ENCODE results near the gene KCTD10. TPM values are rescaled to one million over a fixed set of nuclear protein-coding genes. Genes with fewer than 3 reads are reported as not detected.

Gene KCTD10
- polyA plus RNA-seq, 1 donor (not counting 4 experiments of a cell fraction or from before 2014, with no cell fraction given) = 107 TPM

DNA sequence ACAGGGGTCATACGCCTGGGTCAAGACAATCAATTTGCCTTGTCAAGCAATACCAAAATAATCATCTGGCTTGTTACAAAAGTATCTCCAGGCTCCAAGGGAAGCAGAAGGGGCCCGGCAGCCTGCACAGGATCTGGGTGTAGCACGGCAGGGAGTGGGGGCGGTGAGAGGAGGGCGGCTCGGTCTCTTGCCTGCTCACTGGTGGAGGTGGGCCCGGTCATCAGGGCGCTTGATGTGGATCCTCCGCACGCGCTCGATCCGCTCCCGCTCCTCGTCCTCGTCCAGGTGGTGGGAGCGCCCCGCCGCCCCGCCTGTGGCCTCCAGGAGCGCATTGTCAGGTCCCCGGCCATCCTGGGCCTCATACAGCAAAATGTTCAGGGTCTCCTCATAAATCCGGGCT is 25.7 kb downstream of the KCTD10 start:
- Histone ChIP-seq H3K27me3 (ENCODE audit: control insufficient read depth, extremely low read depth, insufficient read depth, low read length) (no peaks in the 10 kb centered on the region), H4K20me1 (ENCODE audit: control insufficient read depth, extremely low read depth, insufficient read depth, low read length) (peaks cover 4% of the 10 kb centered on the region), H3K79me2 (ENCODE audit: control insufficient read depth, insufficient read depth, low read length) (peaks cover 25% of the 10 kb centered on the region), H2AFZ (ENCODE audit: control insufficient read depth, low read length) (no peak overlapping the region), H3K4me1 (ENCODE audit: control insufficient read depth, extremely low read depth, insufficient read depth, low read length) (no peaks in the 10 kb centered on the region), H3K9me3 (ENCODE audit: control insufficient read depth, low read depth, low read length) (no peaks in the 10 kb centered on the region), H3K4me2 (ENCODE audit: control insufficient read depth, extremely low read depth, insufficient read depth, low read depth, low read length) (no peak overlapping the region), H3K4me3 (ENCODE audit: control insufficient read depth in 2 of 3, extremely low read depth in 1 of 3, insufficient read depth in 2 of 3, low read depth in 1 of 3, low read length in 3 of 3) (no peak overlapping the region), H3K27ac (ENCODE audit: control insufficient read depth, insufficient read depth, low read length) (no peak overlapping the region), H3K9ac (ENCODE audit: control insufficient read depth, extremely low read depth, insufficient read depth, low read length) (no peak overlapping the region), H3K36me3 (ENCODE audit: control insufficient read depth in 2 of 2, extremely low read depth in 1 of 2, insufficient read depth in 2 of 2, low read length in 2 of 2) (peaks cover 61 to 68% of the 10 kb centered on the region in 2 experiments), H3K9me1 (ENCODE audit: control insufficient read depth, extremely low read depth, insufficient read depth, low read length) (peaks cover 2% of the 10 kb centered on the region)
- dilution Hi-C loops (cut with MboI; ENCODE audit: extremely low pct_ligation_motif_present, low sequenced_read_pairs) = no loop called here
- no peak for FAIRE-seq
- DNase-seq (ENCODE audit: low read depth, low spot score) = no peak
- no peak for TF ChIP-seq EZH2 (IDR thresholded peaks at IDR 0.05; ENCODE audit: low read length)
- TF ChIP-seq CTCF (optimal IDR thresholded peaks at IDR 0.05 in 1 of 3, IDR thresholded peaks at IDR 0.05 in 1 of 3, conservative IDR thresholded peaks at IDR 0.05 in 1 of 3; ENCODE audit: extremely low read depth in 1 of 3, insufficient read depth in 2 of 3, low read length in 3 of 3) = no peak

GRCh38 chr12:109450980-109451379 is 26.1 kb downstream of the KCTD10 start:
- Histone ChIP-seq H3K4me1 (ENCODE audit: control insufficient read depth, extremely low read depth, insufficient read depth, low read length) (no peaks in the 10 kb centered on the region), H3K9me1 (ENCODE audit: control insufficient read depth, extremely low read depth, insufficient read depth, low read length) (peaks cover 2% of the 10 kb centered on the region), H3K9me3 (ENCODE audit: control insufficient read depth, low read depth, low read length) (no peaks in the 10 kb centered on the region), H3K79me2 (ENCODE audit: control insufficient read depth, insufficient read depth, low read length) (peaks cover 23% of the 10 kb centered on the region), H3K4me3 (ENCODE audit: control insufficient read depth in 2 of 3, extremely low read depth in 1 of 3, insufficient read depth in 2 of 3, low read depth in 1 of 3, low read length in 3 of 3) (no peak overlapping the region), H3K27ac (ENCODE audit: control insufficient read depth, insufficient read depth, low read length) (no peak overlapping the region), H4K20me1 (ENCODE audit: control insufficient read depth, extremely low read depth, insufficient read depth, low read length) (peaks cover 4% of the 10 kb centered on the region), H3K27me3 (ENCODE audit: control insufficient read depth, extremely low read depth, insufficient read depth, low read length) (no peaks in the 10 kb centered on the region), H3K9ac (ENCODE audit: control insufficient read depth, extremely low read depth, insufficient read depth, low read length) (no peak overlapping the region), H3K4me2 (ENCODE audit: control insufficient read depth, extremely low read depth, insufficient read depth, low read depth, low read length) (no peak overlapping the region), H2AFZ (ENCODE audit: control insufficient read depth, low read length) (no peak overlapping the region), H3K36me3 (ENCODE audit: control insufficient read depth in 2 of 2, extremely low read depth in 1 of 2, insufficient read depth in 2 of 2, low read length in 2 of 2) (peaks cover 57 to 66% of the 10 kb centered on the region in 2 experiments)
- no peak for FAIRE-seq
- dilution Hi-C loops (cut with MboI; ENCODE audit: extremely low pct_ligation_motif_present, low sequenced_read_pairs) = no loop called here
- TF ChIP-seq CTCF (optimal IDR thresholded peaks at IDR 0.05 in 1 of 3, IDR thresholded peaks at IDR 0.05 in 1 of 3, conservative IDR thresholded peaks at IDR 0.05 in 1 of 3; ENCODE audit: extremely low read depth in 1 of 3, insufficient read depth in 2 of 3, low read length in 3 of 3) (no peak), EZH2 (IDR thresholded peaks at IDR 0.05; ENCODE audit: low read length) (no peak)
- DNase-seq (ENCODE audit: low read depth, low spot score) = no peak
